ENCODE data around the gene NLRP11.

- TF ChIP-seq ELK1 (IDR thresholded peaks at IDR 0.05; ENCODE audit: borderline replicate concordance, low read depth, low read length) (no peak), USF2 (IDR thresholded peaks at IDR 0.05; ENCODE audit: low read depth, low read length) (no peak), CTCF (conservative IDR thresholded peaks at IDR 0.05; ENCODE audit: low read depth, low read length) (no peak), POLR2A (IDR thresholded peaks at IDR 0.05; ENCODE audit: low read depth, low read length) (no peak), CEBPB (IDR thresholded peaks at IDR 0.05; ENCODE audit: low read depth, low read length) (no peak), RCOR1 (IDR thresholded peaks at IDR 0.05; ENCODE audit: insufficient replicate concordance, low read length) (no peak)
Measured at GRCh38 chr19:55836340-55836739, 4.5 kb upstream of the NLRP11 start, which contains the start of gene NLRP4.

All from IMR-90 (cell line).